Bone marrow (tissue), 2 donors: Measurements from ENCODE around the gene RIGI.
"Not testable (repeated sequence)": the region's sequence is repeated elsewhere in the genome, so short reads cannot be mapped to it uniquely, and the experiment has no call there.

Source experiments
- DNase-seq, 2 donors: peaks; one replicate each; lab custom pipeline; 2025; lab: John Stamatoyannopoulos, UW

Gene RIGI

GRCh38 chr9:32526041-32526706, at the start of gene RIGI:
Gene RIGI (minus strand): TSS chr9:32526196. CDS start chr9:32526166, 30 bp downstream.
- DNase-seq: peak; percentile 68 to 86

DNA sequence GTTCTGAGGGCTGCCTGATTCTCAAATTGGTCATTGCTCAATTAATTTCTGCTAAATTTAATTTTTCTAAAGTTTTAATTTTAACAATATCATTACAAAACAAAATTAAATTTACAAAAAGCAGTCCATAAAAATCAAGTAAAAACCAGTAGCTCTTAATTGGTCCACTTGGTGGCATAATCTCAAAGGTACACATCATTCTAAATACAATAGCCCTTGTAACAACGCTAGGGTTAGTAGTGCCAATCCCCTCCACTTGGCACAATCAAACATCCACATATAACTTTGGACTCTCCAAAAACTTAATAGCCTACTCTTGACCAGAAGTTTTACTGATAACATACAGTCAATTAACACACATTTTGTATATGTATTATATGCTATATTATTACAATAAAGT, 48.9 kb upstream of the RIGI start:
- DNase-seq: no peak

GRCh38 chr9:32573821-32574220, 47.8 kb upstream of the RIGI start:
- DNase-seq: no peak

DNA sequence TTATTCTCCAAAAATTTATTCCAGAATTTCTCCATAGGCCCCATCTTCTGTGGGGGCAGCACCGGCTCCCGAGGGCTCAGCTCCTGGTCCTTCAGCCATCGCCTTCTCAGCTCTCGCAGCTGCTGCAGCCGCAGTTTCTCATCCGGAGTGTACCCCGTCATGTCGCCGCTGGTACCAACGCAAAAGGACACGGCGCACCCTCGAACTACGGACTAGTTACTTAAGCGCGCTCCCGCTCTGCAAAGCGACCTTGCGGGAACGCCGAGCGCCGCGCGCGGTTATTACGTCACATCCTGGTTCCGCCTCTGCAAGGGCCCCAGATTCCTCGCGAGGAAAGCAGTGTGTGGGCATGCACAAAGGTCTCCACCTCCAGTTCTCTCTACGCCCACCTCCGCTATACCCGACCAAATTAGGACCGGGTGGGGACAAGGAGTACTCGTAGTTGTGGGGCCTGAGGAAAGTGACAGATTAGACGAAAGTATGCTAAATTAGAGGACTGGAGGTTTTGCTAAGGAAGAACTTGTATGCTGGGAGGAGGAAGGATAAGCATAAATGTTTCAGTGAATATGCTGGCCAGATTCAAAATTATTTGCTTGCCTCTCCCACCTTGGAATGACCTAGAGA, 47.0 kb upstream of the RIGI start, which contains the start of gene NDUFB6:
Gene NDUFB6 (minus strand): TSS at position 260 of the 624 bp plus-strand sequence. CDS start 99 bp downstream, at position 161.
- DNase-seq: peak; percentile 78 to 91

- peak in 1 of 2 donors; percentile 76 for DNase-seq
Observed at GRCh38 chr9:32571969-32572899, 46.2 kb upstream of the RIGI start.

DNA sequence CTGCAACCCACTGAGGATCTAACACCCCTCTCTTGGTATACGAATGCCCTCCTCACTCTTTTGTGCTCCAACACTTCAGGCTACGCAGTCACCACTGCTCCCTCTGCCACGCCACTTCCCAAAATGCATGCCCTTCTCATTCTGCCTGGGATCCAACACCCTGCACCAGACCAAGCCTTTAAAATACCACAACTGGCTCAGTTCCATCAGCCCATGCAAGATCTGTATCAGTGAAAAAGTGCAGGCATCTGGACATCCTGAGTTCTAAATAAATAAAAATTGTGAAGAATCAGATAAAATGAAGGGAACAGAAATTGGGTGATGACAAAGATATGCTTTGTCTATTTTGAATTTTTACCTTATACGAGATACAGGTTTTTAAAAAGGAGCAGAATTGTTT, 44.3 kb upstream of the RIGI start:
- DNase-seq: no peak

GRCh38 chr9:32566770-32567169, 40.8 kb upstream of the RIGI start:
- DNase-seq: no peak

- no peak for DNase-seq
Observed at GRCh38 chr9:32565967-32566366, 40.0 kb upstream of the RIGI start.

DNA sequence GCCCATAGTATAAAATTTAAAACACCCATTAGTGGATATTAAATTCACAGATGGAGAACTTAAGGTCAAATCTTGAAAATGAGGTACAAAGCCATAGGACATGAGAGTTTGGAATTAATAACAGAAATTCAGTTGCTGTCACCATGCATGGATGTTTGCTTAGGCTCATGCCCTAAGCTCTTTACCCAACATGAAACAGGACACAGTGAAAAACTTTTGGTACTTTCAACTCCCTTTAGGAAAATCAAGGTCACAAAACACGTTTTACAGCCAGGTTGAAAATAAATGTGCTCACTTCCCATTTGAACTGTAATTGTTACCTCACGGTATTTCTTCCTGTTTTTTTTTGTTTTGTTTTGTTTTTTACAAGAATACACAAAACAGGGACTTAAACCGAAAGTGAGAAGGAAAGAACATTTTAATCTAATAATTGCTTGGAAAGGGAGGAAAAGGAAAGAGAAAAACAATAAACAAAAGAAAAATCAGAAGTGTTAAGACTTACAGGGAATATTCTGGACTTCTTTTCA, 32.5 kb upstream of the RIGI start:
- DNase-seq: no peak

DNA sequence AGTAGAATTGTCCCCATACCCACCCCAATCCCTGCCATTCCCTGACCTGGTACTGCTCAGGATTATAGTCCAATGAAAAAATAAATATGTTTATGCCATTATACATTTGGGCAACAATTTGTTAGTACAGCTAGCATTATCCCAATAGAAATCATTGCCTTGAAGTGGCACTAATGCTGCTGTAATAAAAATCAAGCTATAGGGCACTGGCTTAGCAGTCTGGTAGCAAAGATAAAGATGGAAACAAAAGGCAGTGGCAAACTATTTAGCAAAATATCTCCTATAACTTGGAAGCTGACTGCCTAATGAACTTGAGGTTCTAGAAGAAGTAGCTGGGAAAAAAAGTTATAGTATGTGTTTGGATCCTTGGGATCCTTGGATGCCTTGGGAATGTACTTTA, 28.6 kb upstream of the RIGI start:
- DNase-seq: no peak

- DNase-seq: peak in 1 of 2 donors; percentile 56
Observed at GRCh38 chr9:32554107-32554506, 28.1 kb upstream of the RIGI start.

DNA sequence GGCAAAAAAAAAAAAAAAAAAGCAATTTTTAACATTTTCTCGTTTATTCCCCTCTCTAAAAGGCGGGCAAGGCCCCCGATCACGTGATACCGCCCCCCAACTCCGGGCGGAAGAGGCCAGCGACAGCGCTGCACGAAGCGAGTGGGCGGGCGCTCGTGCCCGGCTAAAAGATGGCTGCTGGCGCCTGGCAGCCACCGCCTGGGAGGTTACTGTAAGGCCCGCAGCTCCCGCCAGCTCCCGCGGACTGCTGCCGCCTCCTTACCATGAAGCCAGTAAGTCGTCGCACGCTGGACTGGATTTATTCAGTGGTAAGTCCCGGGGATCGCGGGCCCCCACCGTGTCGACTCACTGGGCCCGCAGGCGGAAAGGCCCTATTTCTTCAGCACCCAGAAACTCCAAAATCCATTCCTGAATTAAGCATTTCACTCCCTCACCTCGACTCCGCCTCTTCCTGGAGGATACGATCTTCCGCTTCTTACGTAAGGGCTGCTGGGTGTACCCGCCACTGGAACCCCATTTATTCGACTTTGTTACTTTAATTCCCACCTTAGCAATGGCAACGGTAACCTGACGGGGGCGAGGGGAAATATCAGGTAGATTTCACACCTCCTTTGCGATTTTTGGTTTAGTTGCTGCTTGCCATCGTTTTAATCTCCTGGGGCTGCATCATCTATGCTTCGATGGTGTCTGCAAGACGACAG, 26.3 kb upstream of the RIGI start, which contains the start of the genes SMIM27 and TOPORS:
Gene SMIM27 (plus strand): TSS at position 156 of the 701 bp plus-strand sequence. CDS start 108 bp downstream, at position 264.
Gene TOPORS (minus strand): TSS at position 415 of the 701 bp plus-strand sequence. CDS start 150 bp downstream, at position 265.
- DNase-seq: peak; percentile 77 to 84

GRCh38 chr9:32551276-32552051, 25.5 kb upstream of the RIGI start:
- peak in 1 of 2 donors; percentile 4 for DNase-seq

DNA sequence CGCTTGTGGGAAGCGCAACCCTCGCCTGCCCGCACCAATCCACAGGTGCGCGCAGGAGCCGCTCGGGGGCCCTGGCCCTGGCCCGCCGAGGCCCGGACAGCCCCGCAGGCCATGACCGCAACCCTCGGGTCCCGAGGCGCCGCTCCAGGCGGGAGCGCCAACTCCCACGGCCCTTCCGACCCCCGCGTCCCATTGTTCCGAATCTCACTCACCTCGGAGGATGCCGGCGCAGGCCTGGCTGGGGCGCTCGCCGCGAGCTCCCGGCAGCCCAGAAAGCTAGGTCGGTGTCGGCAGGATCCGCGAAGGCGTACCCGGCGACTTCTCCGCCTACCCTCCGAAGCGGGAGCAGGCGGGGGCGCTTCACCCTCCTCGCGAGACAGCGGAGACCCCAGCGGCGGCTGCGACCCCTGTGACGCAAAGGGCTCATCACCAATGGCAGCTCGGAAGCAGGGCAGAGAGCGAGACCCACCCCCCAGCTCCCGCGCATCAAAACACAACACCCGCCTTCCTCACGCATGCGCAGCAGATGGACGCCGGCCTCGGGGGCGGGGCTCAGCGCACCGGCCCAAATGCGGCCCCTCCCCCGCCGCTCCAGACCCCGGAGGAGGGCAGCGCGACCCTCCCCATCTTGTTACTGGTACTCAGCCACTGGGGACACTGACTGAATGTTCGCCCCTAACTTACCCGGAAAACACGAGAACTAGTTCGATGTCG, 24.7 kb upstream of the RIGI start:
- peak; percentile 80 to 84 for DNase-seq

- DNase-seq: no peak
Observed at GRCh38 chr9:32550150-32550561, 24.2 kb upstream of the RIGI start.

DNA sequence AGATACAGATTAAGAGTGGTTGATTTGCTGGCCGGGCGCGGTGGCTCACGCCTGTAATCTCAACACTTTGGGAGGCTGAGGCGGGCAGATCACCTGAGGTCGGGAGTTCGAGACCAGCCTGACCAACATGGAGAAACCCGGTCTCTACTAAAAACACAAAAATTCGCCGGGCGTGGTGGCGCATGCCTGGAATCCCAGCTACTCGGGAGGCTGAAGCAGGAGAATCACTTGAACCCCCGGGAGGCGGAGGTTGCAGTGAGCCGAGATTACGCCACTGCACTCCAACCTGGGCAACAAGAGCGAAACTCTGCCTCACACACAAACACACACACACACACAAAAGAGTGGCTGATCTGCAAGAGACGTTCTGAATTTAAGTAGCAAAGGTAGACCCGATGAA, 22.2 kb upstream of the RIGI start:
- not testable (repeated sequence) for DNase-seq

- DNase-seq: no peak
Observed at GRCh38 chr9:32545884-32546283, 19.9 kb upstream of the RIGI start.

GRCh38 chr9:32543047-32543446, 17.1 kb upstream of the RIGI start:
- DNase-seq: no peak

GRCh38 chr9:32533816-32534215, 7.8 kb upstream of the RIGI start:
- no peak for DNase-seq

DNA sequence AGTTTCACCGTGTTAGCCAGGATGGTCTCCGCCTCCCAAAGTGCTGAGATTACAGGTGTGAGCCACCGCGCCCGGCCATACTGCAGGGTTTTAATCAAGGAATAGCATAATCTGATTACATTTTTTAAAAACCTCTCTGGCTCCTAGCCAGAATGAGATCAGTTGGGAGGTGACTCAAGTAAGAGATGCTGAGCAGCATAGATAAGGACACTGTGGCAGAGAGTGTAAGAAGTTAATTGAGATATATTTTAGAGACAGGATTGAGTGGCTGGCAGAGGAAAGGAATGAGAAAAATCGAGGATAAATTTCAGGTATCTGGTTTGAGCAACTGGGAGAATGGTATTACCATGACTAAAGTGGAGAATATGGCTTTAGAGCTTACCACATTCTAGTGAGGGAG, 7.3 kb upstream of the RIGI start:
- DNase-seq: no peak
